T-helper 1 cell treated with Interleukin-12 subunit alpha and Interleukin-12 subunit beta and Interleukin-4 antibody, amounts not matched to agents 30 μg/mL and 1 μg/mL, for 36 hours (primary cell): ENCODE data around the gene SIAH1.
"Not testable (repeated sequence)": the region's sequence is repeated elsewhere in the genome, so short reads cannot be mapped to it uniquely, and the experiment has no call there.

Experiments
- H3K27ac Mint-ChIP-seq: one replicate; pipeline ENCODE4 v1.8.0; 2021; ENCODE audit warnings: mild to moderate bottlenecking, mixed read lengths
- H3K27me3 Mint-ChIP-seq: one replicate; pipeline ENCODE4 v1.8.0; 2021; ENCODE audit warnings: low read depth, mixed read lengths
- H3K36me3 Mint-ChIP-seq: one replicate; pipeline ENCODE4 v1.8.0; 2021; ENCODE audit warnings: low read depth, mixed read lengths
- H3K4me1 Mint-ChIP-seq: one replicate; pipeline ENCODE4 v1.8.0; 2021; ENCODE audit warnings: low read depth, mixed read lengths
- H3K4me3 Mint-ChIP-seq: one replicate; pipeline ENCODE4 v1.8.0; 2021; ENCODE audit warnings: mild to moderate bottlenecking, moderate library complexity, mixed read lengths
- H3K9me3 Mint-ChIP-seq: one replicate; pipeline ENCODE4 v1.8.0; 2021; ENCODE audit warnings: mixed read lengths

SIAH1 gene

DNA sequence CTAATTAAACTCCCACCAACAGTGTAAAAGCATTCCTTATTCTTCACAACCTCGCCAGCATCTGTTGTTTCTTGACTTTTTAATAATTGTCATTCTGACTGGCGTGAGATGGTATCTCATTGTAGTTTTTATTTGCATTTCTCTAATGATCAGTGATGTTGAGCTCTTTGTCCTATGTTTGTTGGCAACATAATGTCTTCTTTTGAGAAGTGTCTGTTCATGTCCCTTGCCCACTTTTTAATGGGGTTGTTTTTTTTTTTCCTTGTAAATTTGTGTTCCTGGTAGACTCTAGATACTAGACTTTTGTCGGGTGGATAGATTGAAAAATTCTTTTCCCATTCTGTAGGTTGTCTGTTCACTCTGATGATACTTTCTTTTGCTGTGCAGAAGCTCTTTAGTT lies 71.3 kb downstream of the SIAH1 start:
- not testable (repeated sequence) for H3K4me3 Mint-ChIP-seq, H3K27ac Mint-ChIP-seq, H3K27me3 Mint-ChIP-seq
- Mint-ChIP-seq H3K4me1 (peaks cover 24% of the 10 kb centered on the region), H3K36me3 (peaks cover 65% of the 10 kb centered on the region), H3K9me3 (peaks cover 54% of the 10 kb centered on the region)

DNA sequence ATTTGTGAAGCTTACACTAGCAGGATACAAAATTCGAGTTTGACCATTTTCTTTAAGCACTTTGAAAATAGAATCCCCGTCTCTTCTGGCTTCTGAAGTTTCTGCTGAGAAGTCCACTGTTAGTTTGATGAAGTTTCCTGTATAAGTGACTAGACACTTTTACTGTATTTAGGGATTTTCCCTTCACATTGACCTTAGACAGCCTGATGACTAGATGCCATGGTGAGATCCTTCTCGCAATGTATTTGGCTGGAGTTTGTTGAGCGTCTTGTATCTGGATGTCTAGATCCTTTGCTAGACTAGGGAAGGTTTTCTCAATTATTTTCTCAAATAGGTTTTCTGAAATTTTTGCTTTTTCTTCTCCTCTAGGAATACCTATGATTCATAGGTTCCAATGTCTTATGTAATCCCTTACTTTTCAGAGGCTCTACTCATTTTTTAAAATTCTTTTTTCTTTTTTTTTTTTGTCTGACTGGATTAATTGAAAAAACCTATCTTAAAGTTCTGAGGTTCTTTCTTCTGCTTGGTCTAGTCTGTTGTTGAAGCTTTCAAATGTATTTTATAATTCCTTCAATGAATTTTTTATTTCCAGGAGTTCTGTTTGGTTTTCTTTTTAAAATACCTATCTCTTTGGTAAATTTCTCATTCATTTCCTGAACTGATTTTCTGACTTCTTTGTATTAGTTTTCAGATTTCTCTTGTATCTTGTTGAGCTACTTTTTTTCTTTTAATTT lies 74.1 kb downstream of the SIAH1 start:
- Mint-ChIP-seq H3K27ac (no peak overlapping the region), H3K27me3 (no peaks in the 10 kb centered on the region), H3K9me3 (peaks cover 71% of the 10 kb centered on the region), H3K4me3 (no peak overlapping the region), H3K36me3 (peaks cover 80% of the 10 kb centered on the region), H3K4me1 (peaks cover 11% of the 10 kb centered on the region)
